SHP77 treated with DMSO at 0.1 percent for 48 hours (cell line): ENCODE measurements around the gene PATZ1.
"Not testable (repeated sequence)": the region's sequence is repeated elsewhere in the genome, so short reads cannot be mapped to it uniquely, and the experiment has no call there.

ENCODE experiments used
- DNase-seq: peaks from one replicate; lab custom pipeline; 2025; lab: John Stamatoyannopoulos, UW

Gene PATZ1, protein sequence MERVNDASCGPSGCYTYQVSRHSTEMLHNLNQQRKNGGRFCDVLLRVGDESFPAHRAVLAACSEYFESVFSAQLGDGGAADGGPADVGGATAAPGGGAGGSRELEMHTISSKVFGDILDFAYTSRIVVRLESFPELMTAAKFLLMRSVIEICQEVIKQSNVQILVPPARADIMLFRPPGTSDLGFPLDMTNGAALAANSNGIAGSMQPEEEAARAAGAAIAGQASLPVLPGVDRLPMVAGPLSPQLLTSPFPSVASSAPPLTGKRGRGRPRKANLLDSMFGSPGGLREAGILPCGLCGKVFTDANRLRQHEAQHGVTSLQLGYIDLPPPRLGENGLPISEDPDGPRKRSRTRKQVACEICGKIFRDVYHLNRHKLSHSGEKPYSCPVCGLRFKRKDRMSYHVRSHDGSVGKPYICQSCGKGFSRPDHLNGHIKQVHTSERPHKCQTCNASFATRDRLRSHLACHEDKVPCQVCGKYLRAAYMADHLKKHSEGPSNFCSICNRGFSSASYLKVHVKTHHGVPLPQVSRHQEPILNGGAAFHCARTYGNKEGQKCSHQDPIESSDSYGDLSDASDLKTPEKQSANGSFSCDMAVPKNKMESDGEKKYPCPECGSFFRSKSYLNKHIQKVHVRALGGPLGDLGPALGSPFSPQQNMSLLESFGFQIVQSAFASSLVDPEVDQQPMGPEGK

DNA sequence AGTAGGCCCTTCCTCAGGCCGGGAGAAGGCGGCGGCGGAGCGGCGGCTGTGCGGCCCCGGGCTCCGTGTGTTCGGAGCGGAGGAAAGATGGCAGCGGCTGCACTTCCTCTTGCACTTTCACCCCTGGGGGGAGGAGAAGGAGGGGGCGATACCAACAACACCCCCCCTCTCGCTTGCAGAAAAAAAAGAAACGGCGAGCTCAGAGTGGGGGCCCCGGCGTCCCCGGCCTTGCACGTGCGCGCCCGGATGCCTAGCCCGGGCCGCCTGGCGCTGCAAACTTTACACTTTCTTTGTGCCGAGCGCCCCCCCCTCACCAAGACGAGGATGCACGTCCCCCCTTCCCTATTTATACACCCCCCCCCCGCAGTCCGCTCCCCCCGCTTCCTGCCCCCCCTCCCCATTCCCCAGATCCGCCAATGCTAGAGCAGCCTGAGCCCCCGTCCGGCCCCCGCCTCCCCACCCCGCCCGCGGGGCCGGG, at the start of gene PATZ1:
Gene PATZ1, minus strand, starts transcription at position 92 of the 478 bp plus-strand sequence. CDS start 744 bp downstream, outside the sequence.
- DNase-seq = peak; percentile 21

- no peak for DNase-seq
These were observed 48.2 kb upstream of the PATZ1 start for GRCh38 chr22:31394326-31394725.

DNA sequence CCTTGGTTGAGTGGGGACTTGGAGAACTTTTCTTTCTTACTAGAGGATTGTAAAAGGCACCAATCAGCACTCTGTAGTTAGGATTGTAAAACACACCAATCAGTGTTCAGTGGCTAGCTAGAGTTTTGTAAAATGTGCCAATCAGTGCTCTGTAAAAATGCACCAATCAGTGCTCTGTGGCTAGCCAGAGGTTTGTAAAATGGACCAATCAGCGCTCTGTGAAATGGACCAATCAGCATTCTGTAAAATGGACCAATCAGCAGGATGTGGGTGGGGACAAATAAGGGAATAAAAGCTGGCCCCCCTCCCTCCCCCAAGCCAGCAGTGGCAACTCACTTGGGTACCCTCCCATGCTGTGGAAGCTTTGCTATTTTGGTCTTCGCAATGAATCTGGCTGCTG, 47.7 kb upstream of the PATZ1 start:
- DNase-seq = no peak

- DNase-seq = not testable (repeated sequence)
These were observed 32.5 kb upstream of the PATZ1 start for GRCh38 chr22:31378651-31379050.

DNA sequence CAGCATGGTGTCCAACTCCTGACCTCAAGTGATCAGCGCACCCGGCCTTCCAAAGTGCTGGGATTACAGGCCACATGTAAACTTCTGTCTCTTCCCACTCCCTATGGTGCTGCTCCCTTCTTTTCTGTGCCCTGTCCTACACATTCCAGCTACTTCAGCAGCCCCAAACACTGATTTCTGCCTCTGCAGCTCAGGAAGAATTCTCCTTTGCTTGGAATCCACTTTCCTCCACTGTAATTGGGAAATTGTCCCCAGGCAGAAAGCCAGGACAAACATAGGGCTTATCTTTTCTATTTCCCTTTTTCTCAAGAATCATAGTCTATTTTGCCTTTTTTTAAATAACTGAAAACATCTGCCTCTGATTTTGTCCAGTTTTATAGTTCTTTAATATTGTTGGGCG, 32.0 kb upstream of the PATZ1 start:
- no peak for DNase-seq

GRCh38 chr22:31377612-31378011, 31.5 kb upstream of the PATZ1 start:
- DNase-seq = no peak

GRCh38 chr22:31367426-31367825, 21.3 kb upstream of the PATZ1 start:
- no peak for DNase-seq

GRCh38 chr22:31363885-31364465, 17.8 kb upstream of the PATZ1 start:
- DNase-seq = no peak

DNA sequence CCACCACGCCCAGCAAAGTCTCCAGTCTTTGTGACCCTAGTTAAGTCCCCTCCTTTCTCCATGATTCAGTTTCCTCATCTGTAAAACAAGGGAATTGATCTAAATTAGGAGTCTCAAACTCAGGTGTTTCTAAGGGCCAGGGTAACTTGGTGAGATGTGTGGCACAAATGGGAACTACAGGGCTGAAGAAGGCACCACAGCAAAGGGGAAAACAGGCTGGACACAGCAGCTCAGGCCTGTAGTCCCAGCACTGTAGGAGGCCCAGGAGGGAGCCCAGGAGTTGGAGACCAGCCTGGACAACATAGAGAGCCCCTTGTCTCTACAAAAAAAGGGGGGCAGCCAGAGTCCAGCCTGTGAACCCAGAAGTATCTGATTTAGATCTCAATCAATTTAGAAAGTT, 15.6 kb upstream of the PATZ1 start:
- no peak for DNase-seq

DNA sequence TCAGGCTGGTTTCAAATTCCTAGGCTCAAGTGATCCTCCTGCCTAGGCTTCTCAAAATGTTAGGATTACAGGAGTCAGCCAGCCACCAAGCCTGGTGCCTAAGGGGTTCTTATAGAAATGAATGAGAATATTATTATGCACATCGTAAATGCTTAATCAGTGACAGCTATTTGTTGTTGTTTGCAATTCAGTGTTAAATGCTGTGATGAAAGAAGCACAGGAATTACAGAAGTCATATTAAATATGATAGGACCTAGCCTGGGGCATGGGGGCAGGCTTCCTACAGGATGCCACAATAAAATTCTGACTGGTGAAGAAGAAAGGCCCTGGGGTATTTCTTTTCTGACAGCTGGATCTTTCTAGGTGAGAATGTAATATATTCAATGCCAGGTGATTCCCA, 13.9 kb upstream of the PATZ1 start:
- DNase-seq = no peak

DNA sequence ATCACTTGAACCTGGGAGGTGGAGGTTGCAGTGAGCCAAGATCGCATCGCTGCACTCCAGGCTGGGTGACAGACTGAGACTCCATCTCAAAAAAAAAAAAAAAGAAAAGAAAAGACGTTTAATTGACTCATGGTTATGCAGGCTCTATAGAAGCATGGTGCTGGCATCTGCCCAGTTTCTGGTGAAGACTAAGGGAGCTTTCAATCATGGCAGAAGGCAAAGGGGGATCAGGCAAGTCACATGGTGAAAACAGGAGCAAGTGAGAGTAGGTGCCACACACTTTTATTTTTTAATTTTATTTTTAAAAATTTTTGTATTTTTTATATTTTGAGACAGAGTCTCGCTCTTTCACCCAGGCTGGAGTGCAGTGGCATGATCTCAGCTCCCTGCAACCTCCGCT, 8.4 kb upstream of the PATZ1 start:
- DNase-seq = no peak

DNA sequence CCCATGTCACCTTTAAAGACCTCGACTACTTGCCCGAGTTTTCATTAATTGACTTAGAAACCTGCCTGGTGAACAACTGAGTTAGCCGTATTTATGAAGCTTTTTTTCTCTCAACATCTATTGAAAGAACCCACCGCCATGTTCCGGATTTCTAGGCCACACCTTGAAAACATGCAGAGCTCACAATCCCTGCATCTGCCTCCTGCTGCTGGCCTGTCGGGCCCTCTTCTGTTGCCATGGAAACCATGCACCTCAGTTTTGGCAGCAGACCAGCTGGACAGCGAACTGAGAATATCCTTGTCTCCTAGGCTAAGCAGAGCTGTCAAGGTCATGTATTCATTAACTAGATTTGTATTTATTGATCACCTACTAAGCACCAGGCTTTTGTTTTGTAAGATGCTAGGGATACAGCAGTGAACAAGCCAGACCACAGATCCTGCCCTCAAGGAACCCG, 4.3 kb upstream of the PATZ1 start:
- peak; percentile 65 for DNase-seq

DNA sequence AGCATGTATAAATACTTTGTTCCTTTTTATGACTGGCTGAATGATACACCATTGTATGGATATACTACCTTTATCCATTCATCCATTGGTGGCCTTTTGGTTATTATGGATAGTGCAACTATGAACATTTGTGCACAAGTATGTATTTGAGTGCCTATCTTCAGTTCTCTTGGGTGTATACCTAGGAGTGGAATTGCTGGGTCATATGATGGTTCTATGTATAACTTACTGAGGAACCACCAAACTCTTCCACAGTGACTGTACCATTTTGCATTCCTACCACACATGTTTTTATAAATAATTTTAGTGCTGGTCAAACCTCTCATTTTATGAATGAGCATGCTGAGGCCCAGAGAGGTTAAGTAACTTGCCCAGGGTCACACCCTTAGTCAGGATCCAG, 3.8 kb upstream of the PATZ1 start:
- DNase-seq = no peak

- DNase-seq = no peak
These were observed 2.6 kb upstream of the PATZ1 start for GRCh38 chr22:31348766-31349165.

DNA sequence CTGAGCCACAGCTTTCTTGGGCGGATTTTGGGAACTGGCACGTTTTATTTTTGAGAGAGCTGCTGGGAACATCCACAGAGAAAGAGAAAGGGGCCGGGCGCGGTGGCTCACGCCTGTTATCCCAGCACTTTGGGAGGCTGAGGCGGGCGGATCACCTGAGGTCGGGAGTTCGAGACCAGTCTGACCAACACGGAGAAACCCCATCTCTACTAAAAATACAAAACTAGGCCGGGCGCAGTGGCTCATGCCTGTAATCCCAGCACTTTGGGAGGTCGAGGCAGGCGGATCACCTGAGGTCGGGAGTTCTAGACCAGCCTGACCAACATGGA, 1.8 kb upstream of the PATZ1 start:
- DNase-seq = not testable (repeated sequence)

DNA sequence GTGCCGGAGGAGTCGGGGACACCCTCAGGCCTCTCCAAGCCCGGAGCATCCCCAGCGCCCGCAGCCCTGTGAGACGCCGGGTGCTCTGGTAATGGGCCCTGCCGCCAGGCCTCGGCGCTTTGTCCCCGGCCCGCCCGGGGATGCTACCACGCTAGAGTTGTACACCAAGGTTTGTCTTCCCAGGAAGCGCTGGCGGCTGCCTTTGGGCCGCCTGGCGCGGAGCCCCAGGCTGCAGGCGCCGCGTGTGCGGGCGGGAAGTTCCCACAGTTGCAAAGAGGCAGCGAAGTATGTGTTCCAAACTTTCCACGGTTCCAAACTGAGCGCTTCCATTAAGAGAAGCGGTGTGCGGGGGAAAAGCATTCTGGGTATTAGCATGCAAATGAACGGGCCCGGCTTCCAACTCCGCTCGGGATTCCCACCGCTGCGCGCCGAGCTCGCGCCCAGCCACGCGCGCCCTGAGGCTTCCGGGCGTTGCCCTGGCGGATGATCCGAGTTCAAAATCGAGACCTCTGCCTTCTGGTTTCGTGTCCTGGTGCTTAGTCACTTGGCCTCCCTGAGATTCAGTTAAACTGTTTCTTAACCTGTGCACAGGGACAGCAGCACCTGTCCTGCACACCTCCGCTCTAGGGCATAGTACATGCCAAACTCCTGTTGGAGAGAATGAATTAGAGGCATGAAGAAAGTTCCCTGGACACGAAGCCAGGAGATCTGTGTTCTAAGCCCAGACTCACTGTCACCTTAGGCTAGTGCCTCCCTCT, 1.3 kb upstream of the PATZ1 start:
- peak; percentile 32 for DNase-seq

- peak; percentile 19 for DNase-seq
These were observed 646 bp upstream of the PATZ1 start for GRCh38 chr22:31346733-31347250.

DNA sequence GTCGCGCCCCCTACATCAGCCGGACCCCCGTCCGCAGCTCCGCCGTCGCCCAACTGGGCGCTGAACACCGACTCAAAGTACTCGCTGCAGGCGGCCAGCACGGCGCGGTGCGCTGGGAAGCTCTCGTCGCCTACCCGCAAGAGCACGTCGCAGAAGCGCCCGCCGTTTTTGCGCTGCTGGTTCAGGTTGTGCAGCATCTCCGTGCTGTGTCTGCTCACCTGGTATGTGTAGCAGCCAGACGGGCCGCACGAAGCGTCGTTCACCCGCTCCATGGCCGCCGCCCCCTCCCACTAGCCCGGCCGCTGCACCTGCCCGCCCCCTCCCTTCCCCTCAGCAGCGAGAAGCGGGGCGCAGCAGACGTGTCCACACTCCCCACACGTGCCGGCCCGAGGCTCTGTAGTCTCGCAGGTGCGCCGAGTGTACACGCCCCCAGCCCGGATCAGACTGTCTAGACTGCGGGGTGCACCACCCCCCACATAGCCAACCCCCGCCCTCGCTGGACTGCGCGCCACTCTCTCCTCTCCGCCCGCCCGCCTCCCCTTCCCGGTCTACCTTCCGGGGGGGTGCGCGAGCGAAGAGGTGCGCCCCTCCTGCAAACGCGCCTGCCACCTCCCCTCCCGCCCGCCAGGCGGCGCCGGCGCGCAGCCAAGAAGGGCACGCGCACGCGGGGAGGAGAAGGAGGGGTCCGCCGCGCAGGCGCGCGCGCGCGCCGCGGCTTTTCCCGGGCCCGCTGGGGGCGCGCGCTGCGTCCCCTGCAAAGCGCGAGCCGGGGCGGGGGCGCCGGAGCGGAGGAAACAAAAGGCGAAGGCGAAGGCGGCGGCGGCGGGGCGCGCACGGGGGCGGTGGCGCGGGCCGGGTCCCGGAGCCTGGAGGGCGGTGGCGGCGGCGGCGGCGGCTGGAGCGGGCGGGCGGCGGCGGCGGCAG, 553 bp downstream of the PATZ1 start:
- DNase-seq = peak; percentile 31

GRCh38 chr22:31344578-31345330, 1.4 kb downstream of the PATZ1 start:
- no peak for DNase-seq

- DNase-seq = no peak
These were observed 1.9 kb downstream of the PATZ1 start for GRCh38 chr22:31344256-31344577.
